H1 (cell line): ENCODE measurements around the gene RTF2. TPM values are rescaled to one million over a fixed set of nuclear protein-coding genes. Genes with fewer than 3 reads are reported as not detected.

ENCODE experiments used
- CTCF ChIA-PET: fragments of 300-600 bp; sonication (Branson Sonifier 250); formaldehyde crosslinking; loops from one replicate; lab custom pipeline; 2021; ENCODE audit not compliant: partially characterized antibody; lab: Charles Lee
- POLR2A ChIA-PET: fragments of 300-600 bp; sonication (Branson Sonifier 250); formaldehyde crosslinking; loops from one replicate; lab custom pipeline; 2021; ENCODE audit warnings: inconsistent platforms; ENCODE audit not compliant: partially characterized antibody; lab: Charles Lee
- DNase-seq, 2 experiments: peaks; one replicate each; pipeline versions ENCODE4 v3.0.0 to v3.0.0-alpha.2; 2010 to 2022; ENCODE audit warnings: low spot score in 2 of 2, low read depth in 1 of 2, mixed read lengths in 1 of 2
- FAIRE-seq: peaks from 2 replicates; lab custom pipeline; 2011; peaks lifted over from hg19 to GRCh38; lab: Jason Lieb, UNC
- H2AFZ ChIP-seq: 2 replicates; pipeline ENCODE4 v1.8.1; 2012; ENCODE audit warnings: low read length, inconsistent platforms
- H2AK5ac ChIP-seq: 2 replicates; pipeline ENCODE4 v1.6.1; 2013; ENCODE audit warnings: low read depth, low read length
- H2BK120ac ChIP-seq: replicated peaks from 2 replicates; pipeline ENCODE3; 2013; ENCODE audit warnings: low read depth, low read length, inconsistent platforms
- H2BK12ac ChIP-seq: 2 replicates; pipeline ENCODE4 v1.6.1; 2013; ENCODE audit warnings: low read depth, low read length
- H2BK15ac ChIP-seq: 2 replicates; pipeline ENCODE4 v1.6.1; 2013; ENCODE audit warnings: low read length
- H2BK20ac ChIP-seq: 2 replicates; pipeline ENCODE4 v1.6.1; 2013; ENCODE audit warnings: low read length
- H2BK5ac ChIP-seq: 2 replicates; pipeline ENCODE4 v1.6.1; 2013; ENCODE audit warnings: low read depth, low read length
- H3K14ac ChIP-seq: 2 replicates; pipeline ENCODE4 v1.6.1; 2013; ENCODE audit warnings: inconsistent platforms; ENCODE audit not compliant: insufficient read length
- H3K18ac ChIP-seq: 2 replicates; pipeline ENCODE4 v1.6.1; 2013; ENCODE audit warnings: low read length; ENCODE audit errors: extremely low read depth
- H3K23ac ChIP-seq: 2 replicates; pipeline ENCODE4 v1.6.1; 2013; ENCODE audit warnings: inconsistent platforms; ENCODE audit not compliant: insufficient read length
- H3K23me2 ChIP-seq: 2 replicates; pipeline ENCODE4 v1.6.1; 2013; ENCODE audit warnings: low read depth, low read length
- H3K27ac ChIP-seq: 2 replicates; pipeline ENCODE4 v1.6.1; 2011; ENCODE audit warnings: low read depth, low read length, inconsistent platforms
- H3K27me3 ChIP-seq, 4 experiments: replicated peaks in 1 of 4; 1 replicate in 1 of 4; 2 replicates in 3 of 4; pipeline versions ENCODE4 v1.6.1 to v1.8.1; 2011 to 2013; ENCODE audit warnings: low read length in 3 of 4, mild to moderate bottlenecking in 3 of 4, inconsistent platforms in 2 of 4, mixed read lengths in 2 of 4, moderate library complexity in 1 of 4; ENCODE audit not compliant: control insufficient read depth in 3 of 4, insufficient read depth in 3 of 4; ENCODE audit errors: extremely low read depth in 1 of 4
- H3K36me3 ChIP-seq, 4 experiments: 2 replicates each; pipeline versions ENCODE4 v1.6.1 to v1.8.1; 2011 to 2013; ENCODE audit warnings: mild to moderate bottlenecking in 4 of 4, low read length in 3 of 4, moderate library complexity in 2 of 4, control low read depth in 1 of 4, inconsistent platforms in 1 of 4; ENCODE audit not compliant: insufficient read depth in 4 of 4, control insufficient read depth in 2 of 4
- H3K4ac ChIP-seq: replicated peaks from 2 replicates; pipeline ENCODE3; 2013; ENCODE audit warnings: low read length, low read depth, mixed read lengths, inconsistent platforms; ENCODE audit not compliant: insufficient read length
- H3K4me1 ChIP-seq, 4 experiments: replicated peaks in 1 of 4; 1 replicate in 1 of 4; 2 replicates in 3 of 4; pipeline versions ENCODE4 v1.6.1 to v1.8.1; 2011 to 2013; ENCODE audit warnings: low read length in 3 of 4, inconsistent platforms in 2 of 4, mixed read lengths in 1 of 4; ENCODE audit not compliant: insufficient read depth in 4 of 4, control insufficient read depth in 3 of 4
- H3K4me2 ChIP-seq, 2 experiments: 2 replicates each; pipeline versions ENCODE4 v1.6.1 to v1.8.1; 2011 to 2013; ENCODE audit warnings: low read depth in 2 of 2, low read length in 2 of 2, control low read depth in 1 of 2, inconsistent platforms in 1 of 2, mild to moderate bottlenecking in 1 of 2; ENCODE audit not compliant: insufficient read depth in 1 of 2
- H3K4me3 ChIP-seq, 4 experiments: fragments of 200-600, 300-600 bp in 1 of 4; sonication (generic), shearing (Covaris generic), sonication (Bioruptor Twin) in 1 of 4; 2 replicates each; pipeline versions ENCODE4 v1.5.1 to v1.8.1; 2011 to 2016; ENCODE audit warnings: low read length in 4 of 4, low read depth in 3 of 4, control low read depth in 2 of 4, inconsistent platforms in 2 of 4, mild to moderate bottlenecking in 2 of 4, mixed read lengths in 1 of 4, moderate library complexity in 1 of 4; ENCODE audit not compliant: insufficient read depth in 2 of 4; ENCODE audit errors: extremely low read depth in 1 of 4
- H3K56ac ChIP-seq: replicated peaks from 2 replicates; pipeline ENCODE3; 2013; ENCODE audit warnings: low read depth, mild to moderate bottlenecking, mixed read lengths, low read length, inconsistent platforms; ENCODE audit not compliant: insufficient read length
- H3K79me1 ChIP-seq: 2 replicates; pipeline ENCODE4 v1.6.1; 2013; ENCODE audit warnings: low read depth, low read length, control low read depth
- H3K79me2 ChIP-seq, 2 experiments: 2 replicates each; pipeline versions ENCODE4 v1.6.1 to v1.8.1; 2012 to 2013; ENCODE audit warnings: low read length in 2 of 2, mild to moderate bottlenecking in 2 of 2, inconsistent platforms in 1 of 2; ENCODE audit not compliant: insufficient read depth in 2 of 2, control insufficient read depth in 1 of 2
- H3K9ac ChIP-seq, 4 experiments: replicated peaks in 1 of 4; 1 replicate in 1 of 4; 2 replicates in 3 of 4; pipeline versions ENCODE4 v1.6.1 to v1.8.1; 2011 to 2013; ENCODE audit warnings: low read depth in 3 of 4, low read length in 3 of 4, control low read depth in 2 of 4, mild to moderate bottlenecking in 2 of 4, moderate library complexity in 2 of 4, inconsistent platforms in 1 of 4; ENCODE audit errors: extremely low read depth in 1 of 4
- H3K9me3 ChIP-seq, 2 experiments: 2 replicates each; pipeline versions ENCODE4 v1.6.1 to v1.8.1; 2012 to 2013; ENCODE audit warnings: mild to moderate bottlenecking in 2 of 2, moderate library complexity in 2 of 2, control low read depth in 1 of 2, inconsistent platforms in 1 of 2, low read depth in 1 of 2, low read length in 1 of 2, mixed read lengths in 1 of 2; ENCODE audit not compliant: insufficient read depth in 2 of 2
- H4K20me1 ChIP-seq, 2 experiments: replicated peaks in 1 of 2; 2 replicates each; pipeline versions ENCODE3 to v1.8.1; 2011 to 2013; ENCODE audit warnings: inconsistent platforms in 2 of 2, low read length in 2 of 2, mild to moderate bottlenecking in 1 of 2; ENCODE audit not compliant: insufficient read depth in 2 of 2, control insufficient read depth in 1 of 2
- H4K5ac ChIP-seq: 2 replicates; pipeline ENCODE4 v1.6.1; 2013; ENCODE audit warnings: low read length, low read depth, mixed read lengths, inconsistent platforms; ENCODE audit not compliant: insufficient read length
- H4K8ac ChIP-seq: 2 replicates; pipeline ENCODE4 v1.8.0; 2013; ENCODE audit warnings: mild to moderate bottlenecking, moderate library complexity, low read length, inconsistent platforms; ENCODE audit not compliant: insufficient read depth; ENCODE audit errors: extremely low read depth
- H4K91ac ChIP-seq: replicated peaks from 2 replicates; pipeline ENCODE3; 2013; ENCODE audit warnings: low read length, mixed read lengths, inconsistent platforms; ENCODE audit not compliant: insufficient read length
- RNF2 ChIP-seq: fragments of 200-900, 300-1000 bp; sonication (generic); IDR thresholded peaks from 2 replicates; pipeline ENCODE4 v1.7.1; 2016; ENCODE audit warnings: borderline replicate concordance, low read depth, mild to moderate bottlenecking, antibody characterized with exemption, low read length; ENCODE audit not compliant: poor library complexity, severe bottlenecking; ENCODE audit errors: missing control alignments
- TBP ChIP-seq: IDR thresholded peaks from 2 replicates; pipeline ENCODE4 v1.6.1; 2011; ENCODE audit warnings: low read depth, low read length, improper control_type of control experiment
- TEAD4 ChIP-seq: IDR thresholded peaks from 2 replicates; pipeline ENCODE4 v1.6.1; 2012; ENCODE audit warnings: low read depth, low read length, inconsistent platforms, mixed read lengths
- WGBS, 2 experiments: shearing (Covaris generic) in 1 of 2; methylation state at CpG; one replicate each; pipeline versions ENCODE4 v1.1.6 to v1.1.7; 2013 to 2015; ENCODE audit warnings: low lambda C conversion rate in 2 of 2, mixed read lengths in 2 of 2, inconsistent platforms in 1 of 2, low coverage in 1 of 2, missing lambda C conversion rate in 1 of 2; ENCODE audit not compliant: insufficient replicate concordance in 2 of 2, insufficient coverage in 1 of 2, insufficient read length in 1 of 2; ENCODE audit errors: extremely low coverage in 1 of 2, missing lambda C conversion rate in 1 of 2; 5-methylcytosine and 5-hydroxymethylcytosine counted together
- polyA plus RNA-seq, 7 experiments: library from polyadenylated mRNA; depleted of rRNA in 3 of 7; stranded (reverse) in 5 of 7; unstranded in 2 of 7; fragments of >200 nt in 5 of 7; fragments of 200-250 nt in 2 of 7; gene quantifications; 1 replicate in 5 of 7; 2 replicates in 1 of 7; 4 replicates in 1 of 7; pipeline versions ENCODE4 v1.2.1 to v1.2.3, GENCODE V29; 2011 to 2013; ENCODE audit warnings: missing spikeins in 2 of 7, mixed read lengths in 2 of 7
- total RNA-seq: library from RNA; stranded (reverse); fragmentation: NEBNext Ultra II Directional; extraction: Animal tissue kit (Norgen Biotek cat#: 25700); gene quantifications from 2 replicates; pipeline ENCODE4 v1.2.1, GENCODE V29; 2021

The RTF2 gene
- total and polyA plus RNA-seq, 2 of the 8 experiments (the other 6 are each of a cell fraction or from before 2014, with no cell fraction given): 33.9 to 51.2 TPM

- H3K14ac ChIP-seq: no peak overlapping the region
- H3K23me2 ChIP-seq: no peaks in the 10 kb centered on the region; the same call in 1 of the 2 replicates
- H2BK5ac ChIP-seq: no peak overlapping the region
- H3K9me3 ChIP-seq: no peaks in the 10 kb centered on the region
- H3K36me3 ChIP-seq: peaks cover 2 to 20% (median 14%) of the 10 kb centered on the region in 4 experiments; a peak in 7 of 8 replicates
- H3K18ac ChIP-seq: no peak overlapping the region
- peaks cover 0 to 4% of the 10 kb centered on the region in 2 experiments for H4K20me1 ChIP-seq
- H3K4me1 ChIP-seq: no peaks in the 10 kb centered on the region
- H3K79me1 ChIP-seq: no peaks in the 10 kb centered on the region; the same call in 1 of the 2 replicates
- H3K79me2 ChIP-seq: no peaks in the 10 kb centered on the region
- H3K27me3 ChIP-seq: no peaks in the 10 kb centered on the region
- no peak for FAIRE-seq
- H2BK15ac ChIP-seq: no peak overlapping the region
- no peak overlapping the region for H3K4me2 ChIP-seq
- ChIA-PET CTCF (interaction anchor here (0.6 to 0.7 kb wide), 2 partner anchors 383 to 588 kb away, joined by 3 read pairs; no protein-coding TSS in a partner anchor), POLR2A (no interaction called here)
- H2BK12ac ChIP-seq: no peak overlapping the region
- H3K27ac ChIP-seq: no peak overlapping the region
- H3K4me3 ChIP-seq: no peak overlapping the region
- no peak overlapping the region for H2AK5ac ChIP-seq
- no peak overlapping the region for H2AFZ ChIP-seq
- H2BK120ac ChIP-seq: no peak overlapping the region
- H3K9ac ChIP-seq: no peak overlapping the region
- H2BK20ac ChIP-seq: no peak overlapping the region
- no peak overlapping the region for H4K91ac ChIP-seq
- H4K5ac ChIP-seq: no peak overlapping the region
- no peak for DNase-seq
- no peak overlapping the region for H3K23ac ChIP-seq
- H4K8ac ChIP-seq: no peak overlapping the region
- H3K56ac ChIP-seq: no peak overlapping the region
- no peak overlapping the region for H3K4ac ChIP-seq
- 96% methylated on average over 7 of the region's 7 CpGs; no CpG with 5 or more reads in 1 of the 2 experiments for WGBS, 2 experiments
- TF ChIP-seq TEAD4: no peak
- no peak for TF ChIP-seq TBP
- no peak for TF ChIP-seq RNF2
Observed at GRCh38 chr20:56483970-56484369, 15.5 kb downstream of the RTF2 start.
